GM13976 (cell line): ENCODE measurements around the gene ELMO2.

Experiments
- DNase-seq: peaks from one replicate; pipeline ENCODE4 v3.0.0; 2012; ENCODE audit warnings: low spot score
- CTCF ChIP-seq: IDR thresholded peaks from 2 replicates; pipeline ENCODE4 v1.5.1; 2012; ENCODE audit warnings: borderline replicate concordance, mild to moderate bottlenecking; ENCODE audit not compliant: insufficient read depth; ENCODE audit errors: extremely low read depth, missing control alignments, control extremely low read depth
- in situ Hi-C: fragments of 300-500 bp; cut with MboI; formaldehyde crosslinking; loops from one replicate; pipeline ENCODE4 v1.12.0; 2022; ENCODE audit warnings: low sequenced_read_pairs, mixed read lengths, inconsistent platforms; ENCODE audit not compliant: unreplicated experiment

The ELMO2 gene

GRCh38 chr20:46434597-46434996, 28.2 kb upstream of the ELMO2 start:
- in situ Hi-C loops = no loop called here
- DNase-seq = no peak
- no peak for TF ChIP-seq CTCF

- no peak for DNase-seq
- in situ Hi-C loops = no loop called here
- TF ChIP-seq CTCF = no peak
Measured at GRCh38 chr20:46433051-46433450, 26.6 kb upstream of the ELMO2 start.

GRCh38 chr20:46430921-46431712, 24.7 kb upstream of the ELMO2 start:
- no peak for DNase-seq
- no peak for TF ChIP-seq CTCF
- in situ Hi-C loops = no loop called here

- in situ Hi-C loops = no loop called here
- TF ChIP-seq CTCF = no peak
- DNase-seq = no peak
Measured at GRCh38 chr20:46427384-46427783, 21.0 kb upstream of the ELMO2 start.

DNA sequence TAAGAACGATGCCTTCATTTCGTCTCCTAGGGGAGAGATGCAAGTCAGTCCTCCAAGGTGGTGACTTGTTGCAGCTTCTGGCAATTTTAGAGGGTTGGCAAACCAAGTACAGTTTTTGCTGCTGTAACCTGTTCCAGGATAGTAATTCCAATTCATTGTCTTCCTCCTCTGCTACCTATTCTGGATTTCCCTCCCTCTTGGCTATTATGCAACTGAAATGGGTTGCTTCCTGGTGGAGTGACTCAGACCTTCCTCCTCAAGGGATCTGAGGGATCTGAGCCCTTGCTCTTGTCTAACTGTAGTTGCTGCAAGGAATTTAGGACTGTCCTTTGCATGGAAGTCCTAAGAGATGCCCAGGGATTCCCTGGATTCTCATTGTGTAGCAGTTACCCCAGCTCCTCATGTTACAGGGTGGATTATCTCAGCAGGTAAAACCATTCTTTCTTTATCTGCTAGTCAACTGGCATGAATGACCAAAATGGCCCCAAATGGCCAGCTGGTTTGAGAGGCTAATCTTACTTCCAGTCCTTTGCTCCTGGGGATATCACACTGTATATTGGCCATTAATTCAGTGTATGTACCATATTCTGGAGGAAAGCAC, 17.6 kb upstream of the ELMO2 start:
- DNase-seq = no peak
- in situ Hi-C loops = no loop called here

DNA sequence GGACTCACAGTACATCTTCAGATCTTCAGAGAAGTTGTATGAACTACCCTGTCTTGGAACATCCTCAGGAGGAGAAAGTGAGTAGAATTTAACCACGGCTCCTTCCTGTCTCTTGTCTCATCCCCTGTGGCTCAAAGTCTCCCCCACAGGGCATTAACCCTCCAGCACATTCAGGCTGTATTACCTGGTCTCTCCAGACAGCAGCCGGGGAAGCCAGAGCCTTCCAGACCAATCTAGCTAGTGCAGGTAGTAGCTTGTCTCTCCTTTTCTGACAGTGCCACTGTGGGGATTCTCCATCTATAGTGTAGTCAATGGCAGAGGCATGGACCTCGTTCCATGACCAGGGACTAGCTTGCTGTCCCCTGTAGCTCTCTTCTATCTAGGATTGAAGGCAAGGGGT, 16.9 kb upstream of the ELMO2 start:
- no peak for TF ChIP-seq CTCF
- in situ Hi-C loops = no loop called here
- no peak for DNase-seq

More for the DNA sequence above, 17.6 kb upstream of the ELMO2 start:
- TF ChIP-seq CTCF = no peak

DNA sequence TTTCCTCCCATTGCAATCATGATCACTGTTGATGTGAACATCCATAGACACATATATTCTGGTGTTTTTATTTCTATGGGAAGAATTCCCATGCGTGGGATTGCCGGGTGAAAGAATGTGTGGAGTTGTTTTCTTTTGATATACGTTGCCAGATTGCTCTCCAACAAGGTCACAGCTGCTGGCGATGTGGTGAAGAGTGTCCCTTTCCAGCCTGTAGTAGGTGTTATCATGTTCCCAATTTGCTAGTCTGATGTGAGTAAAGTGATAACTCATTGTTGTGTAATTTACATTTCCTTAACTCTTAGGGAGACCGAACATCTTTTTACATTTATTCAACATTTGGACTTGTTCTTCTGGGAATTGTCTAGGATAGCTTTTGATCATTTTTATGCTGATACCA, 14.5 kb upstream of the ELMO2 start:
- TF ChIP-seq CTCF = no peak
- no peak for DNase-seq
- in situ Hi-C loops = no loop called here
